NCI-H446 treated with DMSO at 0.1 percent for 48 hours (cell line): ENCODE results near the gene TCERG1L.

Source experiments
- DNase-seq: peaks from one replicate; lab custom pipeline; 2025; lab: John Stamatoyannopoulos, UW

Gene TCERG1L

GRCh38 chr10:131067690-131068089 lies 243.8 kb downstream of the TCERG1L start:
- no peak for DNase-seq

- DNase-seq: no peak
Measured at GRCh38 chr10:131065673-131066305, 245.7 kb downstream of the TCERG1L start.

GRCh38 chr10:131063311-131063710 lies 248.2 kb downstream of the TCERG1L start:
- DNase-seq: no peak

GRCh38 chr10:131062621-131063260 lies 248.8 kb downstream of the TCERG1L start:
- DNase-seq: no peak

- DNase-seq: no peak
Measured at GRCh38 chr10:131061216-131061615, 250.3 kb downstream of the TCERG1L start.

GRCh38 chr10:131059881-131060280 lies 251.6 kb downstream of the TCERG1L start:
- DNase-seq: no peak

DNA sequence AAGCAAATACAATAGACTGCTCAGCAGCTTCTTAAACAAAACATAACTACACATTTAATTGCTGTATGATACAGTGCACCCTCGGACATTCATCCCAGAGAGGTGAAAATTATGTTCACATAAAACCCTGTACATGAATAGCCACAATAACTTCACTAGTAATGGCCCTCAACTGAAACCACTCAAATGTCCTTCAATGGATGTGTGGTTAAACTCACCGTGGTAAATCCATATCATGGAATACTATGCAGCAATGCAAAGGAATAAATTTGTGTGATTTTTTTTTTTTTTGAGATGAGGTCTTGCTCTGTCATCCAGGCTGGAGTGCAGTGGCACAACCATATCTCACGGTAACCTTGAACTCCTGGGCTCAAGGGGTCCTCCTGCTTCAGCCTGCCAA lies 252.7 kb downstream of the TCERG1L start:
- DNase-seq: no peak

DNA sequence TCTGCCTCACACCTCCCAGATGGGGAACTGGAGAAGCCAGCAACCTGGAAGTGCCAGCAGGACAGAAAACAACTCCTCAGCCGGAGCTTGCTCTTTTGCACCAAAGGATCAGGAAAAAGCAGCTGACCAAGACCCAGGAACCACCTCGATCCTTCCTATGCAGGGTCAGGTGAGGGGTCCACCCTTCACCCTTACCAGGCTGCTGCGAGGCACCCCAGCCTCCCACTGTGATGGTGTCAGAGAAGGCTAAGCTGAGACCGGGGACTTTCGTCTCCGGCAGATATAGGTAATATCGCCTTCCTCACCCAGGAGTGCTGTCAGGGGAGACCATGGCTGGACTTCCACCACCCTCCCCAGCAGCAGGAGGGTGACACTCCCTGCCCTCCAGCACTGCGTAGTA lies 254.7 kb downstream of the TCERG1L start:
- DNase-seq: no peak

GRCh38 chr10:131056091-131056579 lies 255.4 kb downstream of the TCERG1L start:
- DNase-seq: no peak

- no peak for DNase-seq
Measured at GRCh38 chr10:131055437-131055836, 256.1 kb downstream of the TCERG1L start.

GRCh38 chr10:131053192-131053591 lies 258.3 kb downstream of the TCERG1L start:
- DNase-seq: no peak

DNA sequence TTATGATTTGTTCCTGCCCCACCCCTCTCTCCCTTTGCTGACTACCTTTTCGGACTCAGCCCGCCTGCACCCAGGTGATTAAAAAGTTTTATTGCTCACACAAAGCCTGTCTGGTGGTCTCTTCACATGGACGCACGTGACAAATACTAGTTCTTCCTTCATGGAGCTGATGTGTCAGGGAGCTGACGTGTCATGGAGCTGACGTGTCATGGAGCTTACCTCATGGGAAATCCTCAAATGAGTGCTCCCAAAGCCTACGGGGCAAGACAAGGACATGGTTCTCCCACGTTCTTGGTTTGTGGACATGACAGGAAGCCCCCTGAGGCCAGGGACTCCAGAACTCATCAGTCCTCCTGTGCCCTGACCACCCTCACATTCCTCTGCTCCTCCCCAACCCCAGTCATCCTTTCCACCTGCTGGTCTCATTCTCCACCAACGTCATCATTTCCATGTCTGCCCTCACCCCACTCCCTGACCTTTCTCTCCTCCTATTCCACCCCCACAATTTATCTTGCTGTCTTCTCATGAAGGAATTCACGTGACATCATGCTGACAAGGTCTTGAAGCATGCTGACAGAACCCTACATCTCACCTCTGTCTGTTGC lies 261.3 kb downstream of the TCERG1L start:
- no peak for DNase-seq

DNA sequence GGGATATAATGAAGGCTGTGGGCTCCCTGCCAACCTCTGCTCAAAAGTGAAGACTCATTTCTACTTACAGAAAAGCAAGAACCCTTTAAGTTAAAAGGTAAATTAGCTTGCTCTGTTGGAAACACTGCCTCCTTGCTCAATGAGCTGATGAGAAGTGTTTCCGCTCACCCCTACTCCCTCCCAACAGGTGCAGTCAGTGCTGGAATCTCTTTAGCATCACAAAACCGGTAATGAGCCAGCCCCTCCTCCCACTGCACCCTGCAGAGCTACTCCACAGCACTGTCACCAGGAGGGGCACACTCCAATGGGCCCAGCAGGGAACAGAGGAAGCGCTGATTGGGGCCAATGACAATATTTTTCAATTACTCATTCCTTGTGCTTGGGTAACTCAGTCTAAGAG lies 262.5 kb downstream of the TCERG1L start:
- no peak for DNase-seq

GRCh38 chr10:131048606-131049005 lies 262.9 kb downstream of the TCERG1L start:
- no peak for DNase-seq

DNA sequence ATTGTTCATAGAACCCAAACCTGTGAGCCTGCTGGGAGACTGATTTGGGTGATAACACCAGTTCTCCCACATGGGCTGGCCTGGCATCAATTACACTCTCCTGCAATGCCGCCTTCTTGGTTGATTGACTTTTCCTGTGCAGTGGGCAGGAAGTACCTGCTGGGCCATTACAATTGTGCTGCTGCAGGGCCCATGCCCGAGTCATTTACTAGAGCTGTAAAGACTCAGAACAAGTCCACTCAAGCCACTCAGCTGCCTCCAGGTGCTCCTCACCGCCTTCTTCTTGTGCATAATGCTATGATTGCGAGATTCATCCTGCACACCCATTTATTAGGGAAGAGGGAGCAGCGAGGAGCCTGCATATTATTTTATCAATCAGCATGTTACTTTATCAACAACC lies 264.0 kb downstream of the TCERG1L start:
- DNase-seq: no peak

DNA sequence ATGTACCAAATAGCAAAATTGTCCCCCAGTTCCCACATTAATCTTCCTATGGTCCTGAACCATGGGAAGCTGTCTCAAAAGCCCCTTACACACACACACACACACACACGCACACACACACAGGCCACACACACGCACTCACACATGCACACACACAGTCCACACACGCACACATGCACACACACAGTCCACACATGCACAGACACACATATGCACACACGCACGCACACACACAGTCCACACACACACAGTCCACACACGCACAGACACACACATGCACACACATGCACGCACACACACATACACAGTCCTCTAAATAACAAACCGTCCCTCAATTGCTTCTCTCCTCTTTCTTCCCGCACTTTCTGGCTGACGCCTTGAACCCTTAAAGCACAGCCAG lies 265.3 kb downstream of the TCERG1L start:
- DNase-seq: no peak

DNA sequence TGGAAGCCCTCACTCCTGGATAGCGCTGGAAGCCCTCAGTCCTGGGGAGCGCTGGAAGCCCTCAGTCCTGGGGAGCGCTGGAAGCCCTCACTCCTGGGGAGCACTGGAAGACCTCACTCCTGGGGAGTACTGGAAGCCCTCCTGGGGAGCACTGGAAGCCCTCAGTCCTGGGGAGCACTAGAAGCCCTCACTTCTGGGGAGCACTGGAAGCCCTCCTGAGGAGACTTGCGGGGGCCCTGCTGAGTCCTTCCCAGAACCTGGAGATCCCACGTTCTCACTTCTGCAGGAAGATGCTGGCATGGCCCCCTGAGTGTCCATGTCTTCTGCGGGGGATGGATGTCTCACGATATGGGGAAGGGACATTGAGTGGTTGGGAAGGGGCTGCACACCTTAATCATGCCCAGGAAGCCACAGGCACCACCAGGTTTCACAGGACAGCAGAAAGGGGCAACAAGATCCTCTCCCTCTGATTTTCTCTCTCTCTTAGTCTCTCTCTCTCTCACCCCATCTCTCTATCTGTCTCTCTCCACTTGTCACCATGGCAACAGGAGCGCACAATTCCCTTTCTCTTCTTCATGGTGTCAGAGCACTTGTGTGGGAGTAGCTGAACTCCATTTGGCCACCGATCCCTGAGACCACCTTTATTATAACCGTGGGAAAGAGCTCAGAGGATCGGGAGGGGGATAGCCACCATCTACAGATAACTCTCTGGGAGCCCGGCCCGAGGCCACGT lies 267.0 kb downstream of the TCERG1L start:
- no peak for DNase-seq

GRCh38 chr10:131043039-131043691 lies 268.4 kb downstream of the TCERG1L start:
- DNase-seq: no peak
